SK-MEL-5 (cell line): ENCODE data around the gene ALOX12B. TPM values are rescaled to one million over a fixed set of nuclear protein-coding genes. Genes with fewer than 3 reads are reported as not detected.
"Not testable (repeated sequence)": the region's sequence is repeated elsewhere in the genome, so short reads cannot be mapped to it uniquely, and the experiment has no call there.

Experiments used
- DNase-seq: peaks from one replicate; pipeline ENCODE4 v3.0.0-alpha.2; 2016; ENCODE audit warnings: low read depth, low spot score
- in situ Hi-C: cut with HindIII; loops from 2 replicates; pipeline ENCODE4 v1.10.0; 2016; ENCODE audit warnings: low sequenced_read_pairs, high pct_unique_total_duplicates, low pct_unique_long_range_greater_than_20kb
- total RNA-seq: library from RNA; depleted of rRNA; stranded (reverse); fragments of >200 nt; shearing (Covaris generic); gene quantifications from 2 replicates; pipeline ENCODE4 v1.2.3, GENCODE V29; 2014

The ALOX12B gene
- total RNA-seq, 1 experiment from 2014 or later, result 0.21 TPM

GRCh38 chr17:8073627-8074484 is 13.7 kb downstream of the ALOX12B start:
- peak; percentile 68 for DNase-seq
- in situ Hi-C loops, result no loop called here

- in situ Hi-C loops, result no loop called here
- DNase-seq, result no peak
These were observed 14.6 kb downstream of the ALOX12B start for GRCh38 chr17:8072729-8073461.

GRCh38 chr17:8072341-8072728 is 15.2 kb downstream of the ALOX12B start:
- DNase-seq, result no peak
- in situ Hi-C loops, result no loop called here

GRCh38 chr17:8071496-8071895 is 16.0 kb downstream of the ALOX12B start:
- in situ Hi-C loops, result no loop called here
- DNase-seq, result no peak

- DNase-seq, result no peak
- in situ Hi-C loops, result no loop called here
These were observed 18.0 kb downstream of the ALOX12B start for GRCh38 chr17:8069587-8069860.

- no peak for DNase-seq
- in situ Hi-C loops, result no loop called here
These were observed 18.6 kb downstream of the ALOX12B start for GRCh38 chr17:8068736-8069586.

- no peak for DNase-seq
- in situ Hi-C loops, result no loop called here
These were observed 19.7 kb downstream of the ALOX12B start for GRCh38 chr17:8067806-8068205.

GRCh38 chr17:8066841-8067775 is 20.4 kb downstream of the ALOX12B start:
- in situ Hi-C loops, result no loop called here
- DNase-seq, result no peak

- in situ Hi-C loops, result no loop called here
- no peak for DNase-seq
These were observed 22.9 kb downstream of the ALOX12B start for GRCh38 chr17:8064561-8065019.

GRCh38 chr17:8063761-8064534 is 23.6 kb downstream of the ALOX12B start:
- in situ Hi-C loops, result no loop called here
- no peak for DNase-seq

GRCh38 chr17:8062807-8063483 is 24.6 kb downstream of the ALOX12B start:
- no peak for DNase-seq
- in situ Hi-C loops, result no loop called here

- in situ Hi-C loops, result no loop called here
These were observed 25.1 kb downstream of the ALOX12B start for GRCh38 chr17:8062435-8062806.

GRCh38 chr17:8061851-8062250 is 25.7 kb downstream of the ALOX12B start:
- in situ Hi-C loops, DNase-seq: not testable (repeated sequence)

More at GRCh38 chr17:8062435-8062806, 25.1 kb downstream of the ALOX12B start:
- no peak for DNase-seq

- peak; percentile 94 for DNase-seq
- in situ Hi-C loops, result no loop called here
These were observed 27.2 kb downstream of the ALOX12B start for GRCh38 chr17:8060274-8060673.

- no peak for DNase-seq
- in situ Hi-C loops, result no loop called here
These were observed 28.4 kb downstream of the ALOX12B start for GRCh38 chr17:8059131-8059530.

- in situ Hi-C loops, result no loop called here
- DNase-seq, result peak; percentile 91
These were observed 29.8 kb downstream of the ALOX12B start for GRCh38 chr17:8057691-8058114.
